ENCODE measurements around the gene EML6.
A peak's percentile ranks its signal among the peaks of the same experiment; 100 is the strongest.

The EML6 gene

DNA sequence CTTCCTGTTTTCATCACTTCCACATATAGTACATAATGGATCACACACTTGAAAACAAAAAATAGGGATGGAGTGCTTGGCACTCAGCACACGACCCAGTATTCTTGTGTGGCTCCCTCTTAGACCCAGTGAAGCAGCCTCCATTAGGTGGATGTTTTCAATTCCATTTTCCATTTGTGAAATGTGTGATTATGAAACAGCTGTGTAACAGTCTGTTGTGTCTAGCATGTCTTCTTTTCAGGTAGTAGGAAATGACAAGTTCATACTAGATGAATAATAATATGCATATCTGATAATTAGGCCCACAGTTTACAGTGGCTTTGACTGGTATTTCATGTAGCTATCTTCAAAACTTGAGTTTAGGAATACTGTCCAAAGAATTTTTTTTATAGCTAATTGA, 35.5 kb downstream of the EML6 start:
- no peak for DNase-seq

- DNase-seq, result peak; percentile 43
Measured at GRCh38 chr2:54760310-54760709, 36.8 kb downstream of the EML6 start.

- peak; percentile 53 for DNase-seq
Measured at GRCh38 chr2:54763636-54764291, 40.3 kb downstream of the EML6 start.

GRCh38 chr2:54767921-54768320, 44.5 kb downstream of the EML6 start:
- DNase-seq, result peak; percentile 48

- peak; percentile 83 for DNase-seq
Measured at GRCh38 chr2:54768772-54769428, 45.4 kb downstream of the EML6 start.

- no peak for DNase-seq
Measured at GRCh38 chr2:54770211-54770610, 46.7 kb downstream of the EML6 start.

- no peak for DNase-seq
Measured at GRCh38 chr2:54770676-54771075, 47.2 kb downstream of the EML6 start.

GRCh38 chr2:54771166-54771885, 47.9 kb downstream of the EML6 start:
- DNase-seq, result no peak

DNA sequence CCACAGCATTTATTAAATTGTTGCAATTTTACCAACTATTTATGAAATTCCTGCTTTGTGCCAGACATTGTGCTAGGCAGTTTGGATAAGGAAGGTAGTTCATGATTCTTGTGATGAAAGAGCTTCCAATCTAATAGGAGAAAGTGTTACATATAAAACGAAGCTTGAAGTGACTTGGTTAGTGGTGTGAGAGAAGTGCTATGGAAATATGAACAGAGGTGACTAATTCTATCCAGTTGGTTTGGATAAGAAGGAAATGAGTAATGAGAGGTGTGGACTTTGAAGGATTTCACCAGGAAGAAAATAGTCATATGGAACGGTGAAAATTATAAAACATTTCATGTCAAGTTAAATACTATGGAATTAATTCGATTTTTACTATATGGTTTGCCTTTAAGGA, 48.6 kb downstream of the EML6 start:
- no peak for DNase-seq

DNA sequence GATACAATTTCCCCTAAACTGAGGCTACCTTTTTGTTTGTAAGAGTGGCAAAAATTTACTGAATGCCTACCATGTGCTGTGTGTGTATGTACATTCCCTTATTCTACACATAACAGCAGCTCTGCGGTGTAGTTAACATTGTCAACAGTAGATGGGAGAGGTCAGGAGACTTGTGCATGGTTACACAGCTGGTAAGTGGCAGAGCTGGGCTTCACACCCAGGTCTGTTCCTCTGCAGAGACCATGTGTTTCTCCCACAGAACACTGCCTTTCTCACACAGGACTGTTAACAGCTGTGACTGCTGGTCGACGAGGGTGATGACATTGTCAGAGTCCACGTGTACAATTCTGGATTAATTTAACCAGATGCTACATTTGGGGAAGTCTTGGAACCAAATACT, 49.1 kb downstream of the EML6 start:
- DNase-seq, result peak; percentile 18

DNA sequence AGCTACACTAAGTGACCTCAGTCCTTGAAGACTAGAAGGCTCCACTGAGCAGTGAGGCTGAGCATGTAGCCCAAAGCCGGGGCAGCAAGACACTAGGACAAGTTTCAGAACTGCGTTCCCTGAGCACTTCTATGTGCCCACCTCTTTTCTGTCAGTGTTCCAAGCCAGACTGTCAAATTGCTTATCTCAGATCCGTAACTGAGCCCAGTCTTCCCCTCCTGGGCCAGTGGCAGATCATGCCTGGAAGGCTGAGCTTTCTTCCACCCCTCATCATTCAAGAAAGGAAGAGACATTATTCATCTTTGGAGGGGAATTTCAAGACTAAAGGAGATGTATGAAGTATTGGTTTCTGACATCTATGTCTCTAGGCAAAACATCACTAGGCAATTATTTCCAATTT, 49.8 kb downstream of the EML6 start:
- no peak for DNase-seq

DNA sequence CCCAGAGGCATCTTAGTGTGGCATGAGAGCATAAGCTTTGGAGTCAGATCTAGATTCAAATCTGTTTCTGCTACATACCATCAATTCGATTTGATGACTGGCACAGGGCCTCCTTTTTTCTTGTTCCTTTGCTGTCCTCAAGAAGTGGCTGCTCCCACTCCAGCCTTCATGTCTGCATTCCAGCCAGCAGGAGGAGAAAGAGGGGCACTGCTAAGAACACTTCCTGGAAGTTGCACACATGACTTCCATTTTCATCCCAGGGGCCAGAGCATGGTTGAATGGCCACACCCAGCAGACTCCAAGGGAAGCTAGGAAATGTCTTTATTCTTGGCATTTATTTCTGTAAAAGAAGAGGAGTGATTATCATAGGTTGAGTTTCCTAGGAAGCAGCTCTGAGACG, 50.4 kb downstream of the EML6 start:
- peak; percentile 9 for DNase-seq

- DNase-seq, result no peak
Measured at GRCh38 chr2:54775710-54776109, 52.2 kb downstream of the EML6 start.

DNA sequence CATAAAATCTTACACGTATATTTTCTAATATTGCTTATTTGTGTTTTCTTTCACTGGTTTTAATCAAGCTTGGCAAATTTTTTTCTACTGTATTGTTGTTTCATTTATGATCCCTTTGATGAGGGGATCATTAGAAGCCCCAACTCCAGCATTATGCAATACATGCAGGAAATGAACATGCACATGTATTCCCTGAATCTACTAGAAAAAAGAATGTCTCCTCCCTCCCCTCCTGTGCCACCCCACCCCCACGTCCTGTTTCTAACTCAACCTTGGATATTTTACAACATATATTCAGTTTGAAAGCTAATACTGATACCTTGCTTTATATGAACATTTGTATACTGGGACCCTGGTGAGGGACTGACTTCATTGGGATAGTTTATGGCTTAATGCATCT, 53.0 kb downstream of the EML6 start:
- DNase-seq, result no peak

DNA sequence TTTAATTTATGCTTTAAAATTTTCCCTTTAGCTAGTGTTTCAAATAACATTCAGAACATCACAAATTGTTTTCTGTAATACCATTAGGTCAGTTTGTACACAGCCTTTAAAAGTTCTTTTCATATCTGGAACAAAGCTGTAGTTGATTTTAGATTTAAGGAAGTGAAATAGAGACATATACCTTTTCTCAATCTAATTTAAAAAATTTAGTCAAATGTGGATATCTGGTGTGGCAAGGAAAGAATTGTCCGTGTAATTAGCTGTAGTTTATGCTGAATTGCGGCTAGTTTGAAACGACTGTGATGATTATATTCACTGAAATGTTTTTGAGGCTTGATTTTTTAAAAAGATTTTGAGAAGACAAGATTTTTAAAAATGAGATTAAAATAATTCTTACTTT, 59.9 kb downstream of the EML6 start:
- DNase-seq, result no peak

GRCh38 chr2:54787270-54787669, 63.8 kb downstream of the EML6 start:
- no peak for DNase-seq

GRCh38 chr2:54787755-54788366, 64.4 kb downstream of the EML6 start:
- no peak for DNase-seq

DNA sequence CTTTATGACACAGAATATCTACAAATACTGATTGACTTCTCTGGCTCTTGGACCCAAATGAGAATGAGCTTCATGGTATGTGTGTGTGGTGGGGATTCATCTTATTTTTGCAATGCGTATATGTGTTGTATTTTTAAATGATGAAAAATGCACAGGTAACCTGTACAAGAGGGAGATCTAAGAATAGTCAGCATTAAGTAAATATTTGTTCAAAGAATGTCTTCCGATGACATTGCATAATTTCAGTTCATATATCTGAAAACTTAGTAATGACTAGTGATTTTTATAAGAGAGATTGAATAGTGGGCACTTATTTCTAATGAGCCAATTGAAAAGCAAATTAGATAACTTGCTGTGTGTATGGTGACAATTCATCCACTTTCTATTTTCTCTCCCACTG, 66.4 kb downstream of the EML6 start:
- DNase-seq, result no peak

DNA sequence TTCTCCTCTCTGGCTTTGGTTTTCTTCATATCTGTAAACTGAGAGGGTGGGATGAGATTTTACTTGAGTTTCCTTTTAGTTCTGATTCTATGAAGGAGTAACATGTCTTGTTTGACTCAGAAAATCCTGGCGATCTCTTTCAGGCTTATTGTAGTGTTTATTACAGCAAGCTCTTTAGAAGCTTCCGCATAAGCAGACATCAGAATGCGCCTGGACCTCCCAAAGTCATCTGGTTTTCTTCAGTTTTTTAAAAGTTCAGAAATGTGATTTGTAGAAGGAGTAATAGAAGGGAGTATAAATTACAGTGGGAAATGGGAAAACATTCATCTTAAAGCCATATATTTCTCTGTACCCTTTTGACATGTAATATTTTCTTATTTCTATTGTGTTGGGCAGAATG, 68.4 kb downstream of the EML6 start:
- DNase-seq, result no peak

DNA sequence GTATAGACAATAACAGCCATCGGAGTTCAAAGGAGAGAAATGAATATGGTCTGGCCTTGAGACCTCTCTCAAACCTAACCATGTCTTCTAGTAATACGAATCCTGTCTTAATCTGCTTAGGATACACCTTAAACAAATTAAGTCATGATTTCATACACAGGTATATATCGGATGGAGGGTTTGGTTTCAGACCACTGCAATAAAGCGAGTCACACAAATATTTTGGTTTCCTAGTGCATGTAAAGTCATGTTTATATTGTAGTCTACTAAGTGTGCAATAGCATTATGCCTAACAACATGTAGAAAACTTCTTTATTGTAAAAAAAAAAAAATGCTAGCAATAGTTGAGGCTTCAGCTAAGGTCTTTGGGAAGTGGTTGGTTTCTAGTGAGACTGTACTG, 73.8 kb downstream of the EML6 start:
- DNase-seq, result no peak

GRCh38 chr2:54801352-54801751, 77.9 kb downstream of the EML6 start:
- peak; percentile 71 for DNase-seq

DNA sequence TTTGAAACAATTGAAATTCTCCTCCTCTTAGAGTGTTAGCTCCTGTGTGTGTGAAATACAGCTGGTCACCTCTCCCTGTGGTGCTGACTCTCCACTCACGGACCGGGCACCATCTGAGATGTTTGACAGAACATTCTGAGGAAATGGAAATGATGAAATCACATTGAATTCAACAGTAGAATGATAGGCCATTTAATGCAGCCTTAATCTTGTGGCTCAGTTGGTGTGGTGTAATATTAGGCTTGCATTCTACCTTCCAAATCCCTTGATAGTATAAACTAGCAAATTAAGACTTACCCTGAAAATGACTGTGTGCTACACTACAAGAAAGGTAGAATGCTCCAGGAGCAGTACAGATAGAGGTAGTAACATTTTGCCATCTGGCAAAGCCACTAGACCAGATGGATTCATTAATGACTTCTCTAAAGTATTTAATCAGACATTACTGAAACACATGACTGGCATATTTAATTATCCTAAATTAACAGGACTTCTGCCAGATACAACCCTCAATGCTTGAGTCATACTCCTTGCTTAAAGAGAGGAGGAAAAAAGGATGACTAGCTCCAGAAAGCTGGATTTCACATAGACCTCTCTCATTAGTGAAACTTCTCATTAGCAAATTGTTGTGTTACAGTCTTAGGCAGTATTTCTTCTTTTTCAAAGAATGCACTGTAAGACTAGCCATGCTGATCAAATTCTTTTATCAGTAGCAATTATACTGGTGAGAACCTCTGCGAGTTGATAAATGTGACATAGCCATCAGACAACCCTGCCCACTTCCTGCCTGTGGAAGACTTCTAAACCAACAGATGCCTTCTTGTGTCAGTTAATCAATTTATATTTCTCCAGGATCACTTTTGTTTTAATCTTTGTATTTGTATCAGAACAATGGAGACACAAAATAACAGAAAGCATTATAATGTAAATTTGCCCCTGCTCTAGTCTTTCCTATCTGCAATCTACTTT, 80.6 kb downstream of the EML6 start:
- DNase-seq, result peak; percentile 86

- no peak for DNase-seq
Measured at GRCh38 chr2:54805255-54805654, 81.8 kb downstream of the EML6 start.
